H1 (cell line): ENCODE results near the gene ATG16L1. TPM values are rescaled to one million over a fixed set of nuclear protein-coding genes. Genes with fewer than 3 reads are reported as not detected.

ENCODE experiments used
- CTCF ChIA-PET: fragments of 300-600 bp; sonication (Branson Sonifier 250); formaldehyde crosslinking; loops from one replicate; lab custom pipeline; 2021; ENCODE audit not compliant: partially characterized antibody; lab: Charles Lee
- POLR2A ChIA-PET: fragments of 300-600 bp; sonication (Branson Sonifier 250); formaldehyde crosslinking; loops from one replicate; lab custom pipeline; 2021; ENCODE audit warnings: inconsistent platforms; ENCODE audit not compliant: partially characterized antibody; lab: Charles Lee
- DNase-seq, 2 experiments: peaks; one replicate each; pipeline versions ENCODE4 v3.0.0 to v3.0.0-alpha.2; 2010 to 2022; ENCODE audit warnings: low spot score in 2 of 2, low read depth in 1 of 2, mixed read lengths in 1 of 2
- FAIRE-seq: peaks from 2 replicates; lab custom pipeline; 2011; peaks lifted over from hg19 to GRCh38; lab: Jason Lieb, UNC
- H2AFZ ChIP-seq: 2 replicates; pipeline ENCODE4 v1.8.1; 2012; ENCODE audit warnings: low read length, inconsistent platforms
- H2AK5ac ChIP-seq: 2 replicates; pipeline ENCODE4 v1.6.1; 2013; ENCODE audit warnings: low read depth, low read length
- H2BK120ac ChIP-seq: replicated peaks from 2 replicates; pipeline ENCODE3; 2013; ENCODE audit warnings: low read depth, low read length, inconsistent platforms
- H2BK12ac ChIP-seq: 2 replicates; pipeline ENCODE4 v1.6.1; 2013; ENCODE audit warnings: low read depth, low read length
- H2BK15ac ChIP-seq: 2 replicates; pipeline ENCODE4 v1.6.1; 2013; ENCODE audit warnings: low read length
- H2BK20ac ChIP-seq: 2 replicates; pipeline ENCODE4 v1.6.1; 2013; ENCODE audit warnings: low read length
- H2BK5ac ChIP-seq: 2 replicates; pipeline ENCODE4 v1.6.1; 2013; ENCODE audit warnings: low read depth, low read length
- H3K14ac ChIP-seq: 2 replicates; pipeline ENCODE4 v1.6.1; 2013; ENCODE audit warnings: inconsistent platforms; ENCODE audit not compliant: insufficient read length
- H3K18ac ChIP-seq: 2 replicates; pipeline ENCODE4 v1.6.1; 2013; ENCODE audit warnings: low read length; ENCODE audit errors: extremely low read depth
- H3K23ac ChIP-seq: 2 replicates; pipeline ENCODE4 v1.6.1; 2013; ENCODE audit warnings: inconsistent platforms; ENCODE audit not compliant: insufficient read length
- H3K23me2 ChIP-seq: 2 replicates; pipeline ENCODE4 v1.6.1; 2013; ENCODE audit warnings: low read depth, low read length
- H3K27ac ChIP-seq: 2 replicates; pipeline ENCODE4 v1.6.1; 2011; ENCODE audit warnings: low read depth, low read length, inconsistent platforms
- H3K27me3 ChIP-seq, 4 experiments: replicated peaks in 1 of 4; 1 replicate in 1 of 4; 2 replicates in 3 of 4; pipeline versions ENCODE4 v1.6.1 to v1.8.1; 2011 to 2013; ENCODE audit warnings: low read length in 3 of 4, mild to moderate bottlenecking in 3 of 4, inconsistent platforms in 2 of 4, mixed read lengths in 2 of 4, moderate library complexity in 1 of 4; ENCODE audit not compliant: control insufficient read depth in 3 of 4, insufficient read depth in 3 of 4; ENCODE audit errors: extremely low read depth in 1 of 4
- H3K36me3 ChIP-seq, 4 experiments: 2 replicates each; pipeline versions ENCODE4 v1.6.1 to v1.8.1; 2011 to 2013; ENCODE audit warnings: mild to moderate bottlenecking in 4 of 4, low read length in 3 of 4, moderate library complexity in 2 of 4, control low read depth in 1 of 4, inconsistent platforms in 1 of 4; ENCODE audit not compliant: insufficient read depth in 4 of 4, control insufficient read depth in 2 of 4
- H3K4ac ChIP-seq: replicated peaks from 2 replicates; pipeline ENCODE3; 2013; ENCODE audit warnings: low read length, low read depth, mixed read lengths, inconsistent platforms; ENCODE audit not compliant: insufficient read length
- H3K4me1 ChIP-seq, 4 experiments: replicated peaks in 1 of 4; 1 replicate in 1 of 4; 2 replicates in 3 of 4; pipeline versions ENCODE4 v1.6.1 to v1.8.1; 2011 to 2013; ENCODE audit warnings: low read length in 3 of 4, inconsistent platforms in 2 of 4, mixed read lengths in 1 of 4; ENCODE audit not compliant: insufficient read depth in 4 of 4, control insufficient read depth in 3 of 4
- H3K4me2 ChIP-seq, 2 experiments: 2 replicates each; pipeline versions ENCODE4 v1.6.1 to v1.8.1; 2011 to 2013; ENCODE audit warnings: low read depth in 2 of 2, low read length in 2 of 2, control low read depth in 1 of 2, inconsistent platforms in 1 of 2, mild to moderate bottlenecking in 1 of 2; ENCODE audit not compliant: insufficient read depth in 1 of 2
- H3K4me3 ChIP-seq, 4 experiments: fragments of 200-600, 300-600 bp in 1 of 4; sonication (generic), shearing (Covaris generic), sonication (Bioruptor Twin) in 1 of 4; 2 replicates each; pipeline versions ENCODE4 v1.5.1 to v1.8.1; 2011 to 2016; ENCODE audit warnings: low read length in 4 of 4, low read depth in 3 of 4, control low read depth in 2 of 4, inconsistent platforms in 2 of 4, mild to moderate bottlenecking in 2 of 4, mixed read lengths in 1 of 4, moderate library complexity in 1 of 4; ENCODE audit not compliant: insufficient read depth in 2 of 4; ENCODE audit errors: extremely low read depth in 1 of 4
- H3K56ac ChIP-seq: replicated peaks from 2 replicates; pipeline ENCODE3; 2013; ENCODE audit warnings: low read depth, mild to moderate bottlenecking, mixed read lengths, low read length, inconsistent platforms; ENCODE audit not compliant: insufficient read length
- H3K79me1 ChIP-seq: 2 replicates; pipeline ENCODE4 v1.6.1; 2013; ENCODE audit warnings: low read depth, low read length, control low read depth
- H3K79me2 ChIP-seq, 2 experiments: 2 replicates each; pipeline versions ENCODE4 v1.6.1 to v1.8.1; 2012 to 2013; ENCODE audit warnings: low read length in 2 of 2, mild to moderate bottlenecking in 2 of 2, inconsistent platforms in 1 of 2; ENCODE audit not compliant: insufficient read depth in 2 of 2, control insufficient read depth in 1 of 2
- H3K9ac ChIP-seq, 4 experiments: replicated peaks in 1 of 4; 1 replicate in 1 of 4; 2 replicates in 3 of 4; pipeline versions ENCODE4 v1.6.1 to v1.8.1; 2011 to 2013; ENCODE audit warnings: low read depth in 3 of 4, low read length in 3 of 4, control low read depth in 2 of 4, mild to moderate bottlenecking in 2 of 4, moderate library complexity in 2 of 4, inconsistent platforms in 1 of 4; ENCODE audit errors: extremely low read depth in 1 of 4
- H3K9me3 ChIP-seq, 2 experiments: 2 replicates each; pipeline versions ENCODE4 v1.6.1 to v1.8.1; 2012 to 2013; ENCODE audit warnings: mild to moderate bottlenecking in 2 of 2, moderate library complexity in 2 of 2, control low read depth in 1 of 2, inconsistent platforms in 1 of 2, low read depth in 1 of 2, low read length in 1 of 2, mixed read lengths in 1 of 2; ENCODE audit not compliant: insufficient read depth in 2 of 2
- H4K20me1 ChIP-seq, 2 experiments: replicated peaks in 1 of 2; 2 replicates each; pipeline versions ENCODE3 to v1.8.1; 2011 to 2013; ENCODE audit warnings: inconsistent platforms in 2 of 2, low read length in 2 of 2, mild to moderate bottlenecking in 1 of 2; ENCODE audit not compliant: insufficient read depth in 2 of 2, control insufficient read depth in 1 of 2
- H4K5ac ChIP-seq: 2 replicates; pipeline ENCODE4 v1.6.1; 2013; ENCODE audit warnings: low read length, low read depth, mixed read lengths, inconsistent platforms; ENCODE audit not compliant: insufficient read length
- H4K8ac ChIP-seq: 2 replicates; pipeline ENCODE4 v1.8.0; 2013; ENCODE audit warnings: mild to moderate bottlenecking, moderate library complexity, low read length, inconsistent platforms; ENCODE audit not compliant: insufficient read depth; ENCODE audit errors: extremely low read depth
- H4K91ac ChIP-seq: replicated peaks from 2 replicates; pipeline ENCODE3; 2013; ENCODE audit warnings: low read length, mixed read lengths, inconsistent platforms; ENCODE audit not compliant: insufficient read length
- HDAC6 ChIP-seq: IDR thresholded peaks from one replicate; pipeline ENCODE4 v1.7.1; 2012; ENCODE audit warnings: low read depth, mild to moderate bottlenecking, inconsistent platforms, low read length, moderate library complexity
- TEAD4 ChIP-seq: IDR thresholded peaks from 2 replicates; pipeline ENCODE4 v1.6.1; 2012; ENCODE audit warnings: low read depth, low read length, inconsistent platforms, mixed read lengths
- WGBS, 2 experiments: shearing (Covaris generic) in 1 of 2; methylation state at CpG; one replicate each; pipeline versions ENCODE4 v1.1.6 to v1.1.7; 2013 to 2015; ENCODE audit warnings: low lambda C conversion rate in 2 of 2, mixed read lengths in 2 of 2, inconsistent platforms in 1 of 2, low coverage in 1 of 2, missing lambda C conversion rate in 1 of 2; ENCODE audit not compliant: insufficient replicate concordance in 2 of 2, insufficient coverage in 1 of 2, insufficient read length in 1 of 2; ENCODE audit errors: extremely low coverage in 1 of 2, missing lambda C conversion rate in 1 of 2; 5-methylcytosine and 5-hydroxymethylcytosine counted together
- polyA plus RNA-seq, 7 experiments: library from polyadenylated mRNA; depleted of rRNA in 3 of 7; stranded (reverse) in 5 of 7; unstranded in 2 of 7; fragments of >200 nt in 5 of 7; fragments of 200-250 nt in 2 of 7; gene quantifications; 1 replicate in 5 of 7; 2 replicates in 1 of 7; 4 replicates in 1 of 7; pipeline versions ENCODE4 v1.2.1 to v1.2.3, GENCODE V29; 2011 to 2013; ENCODE audit warnings: missing spikeins in 2 of 7, mixed read lengths in 2 of 7
- total RNA-seq: library from RNA; stranded (reverse); fragmentation: NEBNext Ultra II Directional; extraction: Animal tissue kit (Norgen Biotek cat#: 25700); gene quantifications from 2 replicates; pipeline ENCODE4 v1.2.1, GENCODE V29; 2021

Gene ATG16L1
- total and polyA plus RNA-seq, 2 of the 8 experiments (the other 6 are each of a cell fraction or from before 2014, with no cell fraction given): 18.3 to 31.0 TPM

DNA sequence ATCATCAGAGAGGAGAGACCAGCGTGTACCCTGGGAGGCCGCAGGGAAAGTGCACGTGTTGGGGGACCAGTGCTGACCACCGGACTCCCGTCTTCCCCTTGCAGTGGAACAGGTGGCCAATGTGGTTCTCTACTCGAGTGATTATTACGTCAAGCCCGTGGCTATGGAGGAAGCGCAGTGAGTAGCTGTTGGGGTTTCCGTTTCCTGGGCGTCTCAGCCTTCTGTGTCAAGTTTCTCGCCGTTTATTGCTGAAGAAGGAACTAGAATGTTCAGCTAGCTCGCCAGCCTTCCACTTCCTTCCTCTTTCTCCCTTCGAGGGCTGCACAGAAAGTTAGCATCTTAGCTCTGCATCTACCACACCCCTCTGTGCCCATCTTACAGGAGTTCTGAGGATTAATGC is 80.1 kb downstream of the ATG16L1 start:
- H3K4me2 ChIP-seq: no peak overlapping the region
- H3K79me2 ChIP-seq: no peaks in the 10 kb centered on the region
- H2BK5ac ChIP-seq: no peak overlapping the region
- WGBS, 2 experiments: 90% methylated on average over 15 of the region's 15 CpGs; no CpG with 5 or more reads in 1 of the 2 experiments
- H3K9me3 ChIP-seq: no peaks in the 10 kb centered on the region
- H3K56ac ChIP-seq: no peak overlapping the region
- no peak overlapping the region for H3K14ac ChIP-seq
- H3K18ac ChIP-seq: no peak overlapping the region
- no peaks in the 10 kb centered on the region for H3K36me3 ChIP-seq
- H3K9ac ChIP-seq: no peak overlapping the region
- DNase-seq (no peak), FAIRE-seq (no peak)
- H2AFZ ChIP-seq: no peak overlapping the region
- no peak overlapping the region for H3K4ac ChIP-seq
- H2BK12ac ChIP-seq: peak overlapping the region; percentile 50; the same call in 1 of the 2 replicates
- no peaks in the 10 kb centered on the region for H4K20me1 ChIP-seq
- H3K23me2 ChIP-seq: no peaks in the 10 kb centered on the region
- H2BK120ac ChIP-seq: no peak overlapping the region
- no peak overlapping the region for H3K27ac ChIP-seq
- no peak overlapping the region for H3K23ac ChIP-seq
- no peak overlapping the region for H4K5ac ChIP-seq
- no peak overlapping the region for H2BK20ac ChIP-seq
- no peak overlapping the region for H3K4me3 ChIP-seq
- H2BK15ac ChIP-seq: no peak overlapping the region
- peaks cover 8 to 77% (median 42%) of the 10 kb centered on the region in 4 experiments; a peak in 6 of 7 replicates for H3K27me3 ChIP-seq
- POLR2A ChIA-PET: no interaction called here
- no peak overlapping the region for H4K91ac ChIP-seq
- H2AK5ac ChIP-seq: peak overlapping the region; percentile 82; the same call in 1 of the 2 replicates
- H3K4me1 ChIP-seq: peaks cover 0 to 10% (median 3%) of the 10 kb centered on the region in 4 experiments; a peak in 2 of 7 replicates
- H3K79me1 ChIP-seq: no peaks in the 10 kb centered on the region
- CTCF ChIA-PET: interaction anchor here (1.1 to 1.3 kb wide), 2 partner anchors 25 to 112 kb away, joined by 3 to 4 read pairs; no protein-coding TSS in a partner anchor
- TF ChIP-seq HDAC6 (no peak), TEAD4 (no peak)
- no peak overlapping the region for H4K8ac ChIP-seq
